IPS-20b (cell line): ENCODE data around the gene ADCK2.

Experiments
- H3K27ac ChIP-seq: one replicate; pipeline ENCODE4 v1.5.1; 2013; ENCODE audit warnings: low read length
- H3K27me3 ChIP-seq: 2 replicates; pipeline ENCODE4 v1.6.1; 2013; ENCODE audit warnings: mild to moderate bottlenecking, low read length, inconsistent platforms; ENCODE audit not compliant: insufficient read depth
- H3K36me3 ChIP-seq: 2 replicates; pipeline ENCODE4 v1.6.1; 2013; ENCODE audit warnings: low read depth, mild to moderate bottlenecking, inconsistent platforms, low read length, moderate library complexity; ENCODE audit not compliant: insufficient read depth
- H3K4me1 ChIP-seq: 2 replicates; pipeline ENCODE4 v1.6.1; 2013; ENCODE audit warnings: mild to moderate bottlenecking, control low read depth, inconsistent platforms, low read length, moderate library complexity; ENCODE audit not compliant: insufficient read depth
- H3K4me3 ChIP-seq: 2 replicates; pipeline ENCODE4 v1.5.1; 2013; ENCODE audit warnings: mild to moderate bottlenecking, low read length, inconsistent platforms
- H3K9ac ChIP-seq: 2 replicates; pipeline ENCODE4 v1.6.1; 2013; ENCODE audit warnings: low read depth, mild to moderate bottlenecking, inconsistent platforms, low read length, moderate library complexity
- H3K9me3 ChIP-seq: 2 replicates; pipeline ENCODE4 v1.6.1; 2013; ENCODE audit warnings: mild to moderate bottlenecking, low read depth, low read length, inconsistent platforms; ENCODE audit not compliant: insufficient read depth

Gene ADCK2

GRCh38 chr7:140677496-140677895 lies 4.8 kb downstream of the ADCK2 start:
- no peaks in the 10 kb centered on the region; the same call in 1 of the 2 replicates for H3K4me1 ChIP-seq
- H3K27ac ChIP-seq = no peak overlapping the region
- H3K4me3 ChIP-seq = no peak overlapping the region
- no peaks in the 10 kb centered on the region for H3K36me3 ChIP-seq
- peaks cover 16% of the 10 kb centered on the region for H3K27me3 ChIP-seq
- H3K9ac ChIP-seq = no peak overlapping the region
- no peaks in the 10 kb centered on the region for H3K9me3 ChIP-seq

GRCh38 chr7:140678081-140678815 lies 5.5 kb downstream of the ADCK2 start:
- no peak overlapping the region for H3K4me3 ChIP-seq
- H3K27me3 ChIP-seq = peaks cover 13% of the 10 kb centered on the region
- H3K9ac ChIP-seq = no peak overlapping the region
- no peaks in the 10 kb centered on the region for H3K36me3 ChIP-seq
- H3K9me3 ChIP-seq = no peaks in the 10 kb centered on the region
- no peaks in the 10 kb centered on the region for H3K4me1 ChIP-seq
- no peak overlapping the region for H3K27ac ChIP-seq

- Histone ChIP-seq H3K27me3 (peaks cover 8% of the 10 kb centered on the region), H3K36me3 (no peaks in the 10 kb centered on the region), H3K4me1 (no peaks in the 10 kb centered on the region), H3K27ac (no peak overlapping the region), H3K4me3 (no peak overlapping the region), H3K9me3 (no peaks in the 10 kb centered on the region), H3K9ac (no peak overlapping the region)
Measured at GRCh38 chr7:140678816-140679130, 6.0 kb downstream of the ADCK2 start.

- H3K36me3 ChIP-seq = no peaks in the 10 kb centered on the region
- no peak overlapping the region for H3K27ac ChIP-seq
- H3K9me3 ChIP-seq = no peaks in the 10 kb centered on the region
Measured at GRCh38 chr7:140679186-140679585, 6.4 kb downstream of the ADCK2 start.

GRCh38 chr7:140680886-140681285 lies 8.1 kb downstream of the ADCK2 start:
- H3K36me3 ChIP-seq = no peaks in the 10 kb centered on the region
- no peaks in the 10 kb centered on the region for H3K9me3 ChIP-seq
- H3K4me1 ChIP-seq = no peaks in the 10 kb centered on the region
- H3K4me3 ChIP-seq = no peak overlapping the region
- H3K27me3 ChIP-seq = no peaks in the 10 kb centered on the region
- H3K9ac ChIP-seq = no peak overlapping the region
- no peak overlapping the region for H3K27ac ChIP-seq

More at GRCh38 chr7:140679186-140679585, 6.4 kb downstream of the ADCK2 start:
- peaks cover 4% of the 10 kb centered on the region for H3K27me3 ChIP-seq
- H3K4me1 ChIP-seq = no peaks in the 10 kb centered on the region
- H3K9ac ChIP-seq = no peak overlapping the region
- H3K4me3 ChIP-seq = no peak overlapping the region

- no peak overlapping the region for H3K4me3 ChIP-seq
- no peaks in the 10 kb centered on the region for H3K27me3 ChIP-seq
- no peaks in the 10 kb centered on the region for H3K4me1 ChIP-seq
- H3K9ac ChIP-seq = no peak overlapping the region
- H3K9me3 ChIP-seq = no peaks in the 10 kb centered on the region
- H3K27ac ChIP-seq = no peak overlapping the region
- no peaks in the 10 kb centered on the region for H3K36me3 ChIP-seq
Measured at GRCh38 chr7:140681766-140682165, 9.0 kb downstream of the ADCK2 start.

GRCh38 chr7:140683657-140684056 lies 10.9 kb downstream of the ADCK2 start:
- Histone ChIP-seq H3K4me1 (no peaks in the 10 kb centered on the region), H3K27me3 (no peaks in the 10 kb centered on the region), H3K4me3 (no peak overlapping the region), H3K9ac (no peak overlapping the region), H3K36me3 (no peaks in the 10 kb centered on the region), H3K27ac (no peak overlapping the region), H3K9me3 (no peaks in the 10 kb centered on the region)

GRCh38 chr7:140684066-140684950 lies 11.6 kb downstream of the ADCK2 start:
- no peaks in the 10 kb centered on the region for H3K36me3 ChIP-seq

GRCh38 chr7:140685407-140686087 lies 12.8 kb downstream of the ADCK2 start:
- H3K27ac ChIP-seq = no peak overlapping the region
- H3K4me1 ChIP-seq = no peaks in the 10 kb centered on the region
- no peaks in the 10 kb centered on the region for H3K9me3 ChIP-seq

More at GRCh38 chr7:140684066-140684950, 11.6 kb downstream of the ADCK2 start:
- H3K4me1 ChIP-seq = no peaks in the 10 kb centered on the region
- no peak overlapping the region for H3K4me3 ChIP-seq
- H3K9me3 ChIP-seq = no peaks in the 10 kb centered on the region
- H3K27ac ChIP-seq = no peak overlapping the region
- no peak overlapping the region for H3K9ac ChIP-seq
- H3K27me3 ChIP-seq = no peaks in the 10 kb centered on the region

GRCh38 chr7:140686921-140687320 lies 14.2 kb downstream of the ADCK2 start:
- Histone ChIP-seq H3K4me1 (no peaks in the 10 kb centered on the region), H3K9ac (no peak overlapping the region), H3K4me3 (no peak overlapping the region), H3K27ac (no peak overlapping the region), H3K9me3 (no peaks in the 10 kb centered on the region), H3K27me3 (no peaks in the 10 kb centered on the region), H3K36me3 (no peaks in the 10 kb centered on the region)

More at GRCh38 chr7:140685407-140686087, 12.8 kb downstream of the ADCK2 start:
- Histone ChIP-seq H3K27me3 (no peaks in the 10 kb centered on the region), H3K36me3 (no peaks in the 10 kb centered on the region), H3K9ac (no peak overlapping the region), H3K4me3 (no peak overlapping the region)

- Histone ChIP-seq H3K27ac (no peak overlapping the region), H3K36me3 (no peaks in the 10 kb centered on the region), H3K9me3 (no peaks in the 10 kb centered on the region), H3K9ac (no peak overlapping the region), H3K4me1 (no peaks in the 10 kb centered on the region), H3K4me3 (no peak overlapping the region), H3K27me3 (no peaks in the 10 kb centered on the region)
Measured at GRCh38 chr7:140688341-140688740, 15.6 kb downstream of the ADCK2 start.
